HepG2 (cell line): ENCODE results near the gene ZDHHC14. TPM values are rescaled to one million over a fixed set of nuclear protein-coding genes. Genes with fewer than 3 reads are reported as not detected.
A peak's percentile ranks its signal among the peaks of the same experiment; 100 is the strongest.

Source experiments
- EP300 ChIP-seq, 3 experiments: sonication (generic) in 1 of 3; formaldehyde crosslinking in 1 of 3; IDR thresholded peaks; 2 replicates each; pipeline versions ENCODE4 v1.5.1 to v1.6.1; 2011 to 2020; ENCODE audit warnings: low read depth in 2 of 3, low read length in 2 of 3, borderline replicate concordance in 1 of 3, improper control_type of control experiment in 1 of 3, mild to moderate bottlenecking in 1 of 3, missing genetic modification reagents in 1 of 3, moderate library complexity in 1 of 3
- ERF ChIP-seq: IDR thresholded peaks from 2 replicates; pipeline ENCODE4 v1.6.1; 2018; ENCODE audit warnings: missing biosample characterization, missing genetic modification reagents
- FOXC1 ChIP-seq: sonication (generic); formaldehyde crosslinking; IDR thresholded peaks from 2 replicates; pipeline ENCODE4 v1.8.0; 2022; ENCODE audit warnings: mild to moderate bottlenecking, missing genetic modification reagents, borderline replicate concordance
- HMGXB4 ChIP-seq, 2 experiments: sonication (generic) in 1 of 2; formaldehyde crosslinking in 1 of 2; IDR thresholded peaks; 2 replicates each; pipeline versions ENCODE4 v1.4.0 to v1.6.1; 2018 to 2020; ENCODE audit warnings: missing genetic modification reagents in 2 of 2, borderline replicate concordance in 1 of 2, low read depth in 1 of 2, mild to moderate bottlenecking in 1 of 2, missing biosample characterization in 1 of 2
- HNF4G ChIP-seq, 2 experiments: sonication (generic) in 1 of 2; formaldehyde crosslinking in 1 of 2; IDR thresholded peaks; 2 replicates each; pipeline versions ENCODE4 v1.4.0 to v1.6.1; 2011 to 2020; ENCODE audit warnings: borderline replicate concordance in 2 of 2, low read depth in 2 of 2, mild to moderate bottlenecking in 2 of 2, low read length in 1 of 2, missing genetic modification reagents in 1 of 2, moderate library complexity in 1 of 2
- HOXD1 ChIP-seq: sonication (generic); formaldehyde crosslinking; IDR thresholded peaks from 2 replicates; pipeline ENCODE4 v1.5.0; 2020; ENCODE audit warnings: missing genetic modification reagents
- KDM5B ChIP-seq: sonication (generic); formaldehyde crosslinking; IDR thresholded peaks from 2 replicates; pipeline ENCODE4 v1.4.0; 2020; ENCODE audit warnings: missing genetic modification reagents, mild to moderate bottlenecking, borderline replicate concordance
- LBX2 ChIP-seq: sonication (generic); formaldehyde crosslinking; IDR thresholded peaks from 2 replicates; pipeline ENCODE4 v1.5.0; 2020; ENCODE audit warnings: missing genetic modification reagents, mild to moderate bottlenecking, borderline replicate concordance
- LCORL ChIP-seq, 2 experiments: fragments of 450-650 bp in 1 of 2; sonication (generic) in 1 of 2; formaldehyde crosslinking in 1 of 2; IDR thresholded peaks; 2 replicates each; pipeline versions ENCODE4 v1.5.0 to v1.6.1; 2017 to 2020; ENCODE audit warnings: antibody characterized with exemption in 1 of 2, missing genetic modification reagents in 1 of 2
- NBN ChIP-seq: fragments of 450-650 bp; conservative IDR thresholded peaks from 2 replicates; pipeline ENCODE4 v1.6.1; 2017
- NFKB2 ChIP-seq: sonication (generic); formaldehyde crosslinking; IDR thresholded peaks from 2 replicates; pipeline ENCODE4 v1.4.0; 2020; ENCODE audit warnings: missing genetic modification reagents, borderline replicate concordance
- PITX1 ChIP-seq: sonication (generic); formaldehyde crosslinking; IDR thresholded peaks from 2 replicates; pipeline ENCODE4 v1.5.1; 2020; ENCODE audit warnings: mild to moderate bottlenecking, missing genetic modification reagents
- SP4 ChIP-seq: sonication (generic); formaldehyde crosslinking; IDR thresholded peaks from 2 replicates; pipeline ENCODE4 v1.8.1; 2023; ENCODE audit warnings: mild to moderate bottlenecking, missing genetic modification reagents
- ZBTB38 ChIP-seq: sonication (generic); formaldehyde crosslinking; IDR thresholded peaks from 2 replicates; pipeline ENCODE4 v1.5.1; 2020; ENCODE audit warnings: mild to moderate bottlenecking, missing genetic modification reagents
- ZNF282 ChIP-seq: fragments of 450-650 bp; IDR thresholded peaks from 2 replicates; pipeline ENCODE4 v1.6.1; 2018; ENCODE audit not compliant: partially characterized antibody
- ZNF335 ChIP-seq: sonication (generic); formaldehyde crosslinking; IDR thresholded peaks from 2 replicates; pipeline ENCODE4 v1.4.0; 2020; ENCODE audit warnings: missing genetic modification reagents
- ZNF503 ChIP-seq: sonication (generic); formaldehyde crosslinking; IDR thresholded peaks from 2 replicates; pipeline ENCODE4 v1.4.0; 2020; ENCODE audit warnings: missing genetic modification reagents
- ZNF543 ChIP-seq: sonication (generic); formaldehyde crosslinking; IDR thresholded peaks from 2 replicates; pipeline ENCODE4 v1.4.0; 2020; ENCODE audit warnings: mild to moderate bottlenecking, missing genetic modification reagents
- ZNF572 ChIP-seq: sonication (generic); formaldehyde crosslinking; IDR thresholded peaks from 2 replicates; pipeline ENCODE4 v1.5.1; 2020; ENCODE audit warnings: mild to moderate bottlenecking, missing genetic modification reagents
- ZNF749 ChIP-seq: sonication (generic); formaldehyde crosslinking; IDR thresholded peaks from 2 replicates; pipeline ENCODE4 v1.8.0; 2022; ENCODE audit warnings: mild to moderate bottlenecking, missing genetic modification reagents, moderate library complexity, borderline replicate concordance
- ZNF766 ChIP-seq: sonication (generic); formaldehyde crosslinking; IDR thresholded peaks from 2 replicates; pipeline ENCODE4 v1.5.0; 2020; ENCODE audit warnings: missing genetic modification reagents, borderline replicate concordance
- ZNF777 ChIP-seq: sonication (generic); formaldehyde crosslinking; IDR thresholded peaks from 2 replicates; pipeline ENCODE4 v1.4.0; 2020; ENCODE audit warnings: missing genetic modification reagents
- ZSCAN30 ChIP-seq: sonication (generic); formaldehyde crosslinking; IDR thresholded peaks from 2 replicates; pipeline ENCODE4 v1.5.0; 2020; ENCODE audit warnings: mild to moderate bottlenecking, missing genetic modification reagents
- polyA plus RNA-seq, 8 experiments: library from polyadenylated mRNA; depleted of rRNA in 3 of 8; stranded (reverse) in 7 of 8; unstranded in 1 of 8; fragments of >200 nt; fragmentation: Illumina TruSeq in 4 of 8; extraction: Trizol in 4 of 8; gene quantifications; 2 replicates each; pipeline versions ENCODE4 v1.2.1 to v1.2.3, GENCODE V29; 2011 to 2016; ENCODE audit warnings: low read depth in 4 of 8, missing spikeins in 1 of 8, mixed read lengths in 1 of 8; ENCODE audit not compliant: insufficient read depth in 1 of 8
- total RNA-seq, 5 experiments: library from RNA; depleted of rRNA; stranded (reverse); fragments of >200 nt; fragmentation: Illumina TruSeq; extraction: Trizol; gene quantifications; 2 replicates each; pipeline ENCODE4 v1.2.3, GENCODE V29; 2016; ENCODE audit warnings: low read depth in 1 of 5

ZDHHC14 gene
- total and polyA plus RNA-seq, 2 of the 13 experiments (the other 11 are each of a cell fraction or from before 2014, with no cell fraction given): 3.7 to 9.5 TPM

- peak; percentile 18; the same call in 1 of the 2 replicates for TF ChIP-seq KDM5B (CRISPR knock-in tag)
- TF ChIP-seq HNF4G (IDR thresholded peaks at IDR 0.05; ENCODE audit: borderline replicate concordance, low read depth, low read length): 0 out of 2 replicates have a peak, but pooled peaks have one; percentile 3
- no peak for TF ChIP-seq HNF4G (CRISPR knock-in tag; IDR thresholded peaks at IDR 0.05; ENCODE audit: borderline replicate concordance, low read depth)
- no peak for TF ChIP-seq PITX1 (CRISPR knock-in tag)
- 0 out of 2 replicates have a peak, but pooled peaks have one; percentile 13 for TF ChIP-seq ZNF335 (CRISPR knock-in tag)
- no peak for TF ChIP-seq ZNF766
- TF ChIP-seq ZNF572 (CRISPR knock-in tag): 0 out of 2 replicates have a peak, but pooled peaks have one; percentile 26
- TF ChIP-seq LCORL (IDR thresholded peaks at IDR 0.05): no peak
- 0 out of 2 replicates have a peak, but pooled peaks have one; percentile 43 for TF ChIP-seq LCORL (CRISPR knock-in tag; IDR thresholded peaks at IDR 0.05)
- TF ChIP-seq ZNF503 (CRISPR knock-in tag): no peak
- 0 out of 2 replicates have a peak, but pooled peaks have one; percentile 12 for TF ChIP-seq ZNF543 (CRISPR knock-in tag)
- 0 out of 2 replicates have a peak, but pooled peaks have one; percentile 32 for TF ChIP-seq SP4 (CRISPR knock-in tag)
- 0 out of 2 replicates have a peak, but pooled peaks have one; percentile 26 for TF ChIP-seq HOXD1 (CRISPR knock-in tag)
- TF ChIP-seq LBX2: 0 out of 2 replicates have a peak, but pooled peaks have one; percentile 35
- no peak for TF ChIP-seq ZNF282
- no peak for TF ChIP-seq ZSCAN30 (CRISPR knock-in tag)
- no peak for TF ChIP-seq NBN
- TF ChIP-seq HMGXB4 (CRISPR knock-in tag; IDR thresholded peaks at IDR 0.05; ENCODE audit: borderline replicate concordance in 1 of 2, low read depth in 1 of 2): peak in 1 of 2 experiments; percentile 72; a peak in 1 of 4 replicates
- peak; percentile 33; the same call in 1 of the 2 replicates for TF ChIP-seq NFKB2 (CRISPR knock-in tag)
- TF ChIP-seq FOXC1 (CRISPR knock-in tag): 0 out of 2 replicates have a peak, but pooled peaks have one; percentile 55
- peak; percentile 36; the same call in 1 of the 2 replicates for TF ChIP-seq ZBTB38
- peak; percentile 91 for TF ChIP-seq ZNF777
- TF ChIP-seq EP300 (IDR thresholded peaks at IDR 0.05; ENCODE audit: low read depth in 2 of 2, low read length in 2 of 2): no peak
- no peak for TF ChIP-seq EP300 (CRISPR knock-in tag; IDR thresholded peaks at IDR 0.05; ENCODE audit: borderline replicate concordance)
- TF ChIP-seq ERF: 0 out of 2 replicates have a peak, but pooled peaks have one; percentile 1
- no peak for TF ChIP-seq ZNF749 (CRISPR knock-in tag)
Measured at GRCh38 chr6:157381631-157382621, 936 bp downstream of the ZDHHC14 start (continued).
